GM19395 (cell line): ENCODE data around the gene MAP3K5.
A peak's percentile ranks its signal among the peaks of the same experiment; 100 is the strongest.
"Not testable (repeated sequence)": the region's sequence is repeated elsewhere in the genome, so short reads cannot be mapped to it uniquely, and the experiment has no call there.

Experiments used
- ATAC-seq: cut with Tn5 transposase; IDR thresholded peaks from one replicate; pipeline ENCODE4 v1.9.1; 2021; ENCODE audit warnings: mild to moderate bottlenecking, moderate library complexity; ENCODE audit not compliant: unreplicated experiment

Gene MAP3K5

GRCh38 chr6:136590846-136591245 is 201.4 kb downstream of the MAP3K5 start:
- not testable (repeated sequence) for ATAC-seq

GRCh38 chr6:136587527-136587926 is 204.8 kb downstream of the MAP3K5 start:
- no peak for ATAC-seq

DNA sequence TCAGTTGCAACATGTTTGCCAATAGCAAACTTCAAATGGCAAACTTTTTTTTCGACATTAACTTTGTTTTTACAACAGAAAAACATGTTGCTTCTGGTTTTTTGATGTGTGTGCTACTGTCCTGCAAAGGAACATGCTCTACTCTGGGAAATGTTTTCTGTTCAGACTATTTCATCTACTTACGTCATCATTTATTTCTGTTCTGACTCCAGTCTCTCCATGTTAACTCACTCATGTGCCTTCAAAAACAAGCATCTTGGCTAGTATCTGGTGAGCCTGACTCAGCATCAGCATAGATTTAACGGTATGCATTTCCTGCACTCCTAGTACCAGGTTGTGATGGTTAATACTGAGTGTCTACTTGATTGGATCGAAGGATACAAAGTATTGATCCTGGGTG is 206.0 kb downstream of the MAP3K5 start:
- no peak for ATAC-seq

GRCh38 chr6:136585523-136585922 is 206.8 kb downstream of the MAP3K5 start:
- not testable (repeated sequence) for ATAC-seq

- not testable (repeated sequence) for ATAC-seq
Measured at GRCh38 chr6:136584290-136584689, 208.0 kb downstream of the MAP3K5 start.

- peak; percentile 58 for ATAC-seq
Measured at GRCh38 chr6:136582711-136583471, 209.4 kb downstream of the MAP3K5 start.

- ATAC-seq, result no peak
Measured at GRCh38 chr6:136579800-136580199, 212.5 kb downstream of the MAP3K5 start.

- no peak for ATAC-seq
Measured at GRCh38 chr6:136576821-136577220, 215.5 kb downstream of the MAP3K5 start.

DNA sequence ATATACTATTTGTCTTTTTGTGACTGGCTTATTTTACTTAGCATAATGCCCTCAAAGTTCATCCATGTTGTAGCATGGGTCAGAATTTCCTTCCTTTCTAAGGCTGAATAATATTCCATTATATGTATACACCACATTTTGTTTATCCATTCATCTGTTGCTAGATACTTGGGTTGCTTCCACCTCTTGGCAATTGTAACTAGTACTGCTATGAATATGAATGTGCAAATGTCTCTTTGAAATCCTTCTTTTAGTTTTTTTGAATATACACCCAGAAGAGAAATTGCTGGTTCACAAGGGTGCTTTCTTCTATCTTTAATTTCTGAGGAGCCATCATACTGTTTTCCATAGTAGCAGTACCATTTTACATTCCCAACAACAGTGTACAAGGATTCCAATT is 220.8 kb downstream of the MAP3K5 start:
- no peak for ATAC-seq

DNA sequence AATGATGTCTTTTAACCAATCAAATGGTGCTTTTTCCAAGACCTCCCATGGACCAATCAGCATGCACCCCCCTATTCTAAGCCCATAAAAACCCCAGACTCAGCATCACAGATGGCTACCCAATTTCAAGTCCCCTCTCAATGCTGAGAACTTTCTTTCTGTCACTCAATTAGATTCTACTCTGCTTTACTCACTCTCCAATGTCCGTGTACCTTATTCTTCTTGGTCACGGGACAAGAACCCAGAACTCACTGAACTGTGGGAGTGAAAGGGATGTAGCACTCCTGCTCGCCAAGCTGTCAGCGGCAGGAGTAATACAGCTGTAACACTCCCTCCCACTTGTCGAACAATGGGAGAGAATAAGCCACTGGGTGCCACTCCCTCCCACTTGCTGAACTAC is 221.2 kb downstream of the MAP3K5 start:
- no peak for ATAC-seq

GRCh38 chr6:136568129-136568528 is 224.1 kb downstream of the MAP3K5 start:
- no peak for ATAC-seq

DNA sequence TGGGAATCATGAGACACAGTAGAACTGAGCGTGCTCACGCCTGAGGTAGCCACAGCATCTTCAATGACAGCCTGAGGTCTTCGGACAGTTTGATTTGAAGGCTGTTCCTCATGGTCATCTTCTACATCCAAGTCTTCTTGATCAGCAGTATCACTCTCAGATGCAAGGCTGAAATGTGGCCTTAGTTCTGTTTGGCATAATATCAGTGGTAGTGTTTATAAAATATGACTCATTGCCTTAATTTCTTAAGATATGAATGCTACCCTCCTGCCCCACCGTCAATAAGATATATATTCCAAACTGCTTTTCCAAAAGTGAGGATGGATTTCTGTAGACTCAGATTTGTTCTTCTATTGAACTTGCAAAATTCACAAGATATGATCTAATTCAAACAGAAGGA is 224.6 kb downstream of the MAP3K5 start:
- no peak for ATAC-seq

- ATAC-seq, result no peak
Measured at GRCh38 chr6:136566851-136567250, 225.4 kb downstream of the MAP3K5 start.

GRCh38 chr6:136566007-136566487 is 226.2 kb downstream of the MAP3K5 start:
- no peak for ATAC-seq

- ATAC-seq, result no peak
Measured at GRCh38 chr6:136564180-136564579, 228.1 kb downstream of the MAP3K5 start.

DNA sequence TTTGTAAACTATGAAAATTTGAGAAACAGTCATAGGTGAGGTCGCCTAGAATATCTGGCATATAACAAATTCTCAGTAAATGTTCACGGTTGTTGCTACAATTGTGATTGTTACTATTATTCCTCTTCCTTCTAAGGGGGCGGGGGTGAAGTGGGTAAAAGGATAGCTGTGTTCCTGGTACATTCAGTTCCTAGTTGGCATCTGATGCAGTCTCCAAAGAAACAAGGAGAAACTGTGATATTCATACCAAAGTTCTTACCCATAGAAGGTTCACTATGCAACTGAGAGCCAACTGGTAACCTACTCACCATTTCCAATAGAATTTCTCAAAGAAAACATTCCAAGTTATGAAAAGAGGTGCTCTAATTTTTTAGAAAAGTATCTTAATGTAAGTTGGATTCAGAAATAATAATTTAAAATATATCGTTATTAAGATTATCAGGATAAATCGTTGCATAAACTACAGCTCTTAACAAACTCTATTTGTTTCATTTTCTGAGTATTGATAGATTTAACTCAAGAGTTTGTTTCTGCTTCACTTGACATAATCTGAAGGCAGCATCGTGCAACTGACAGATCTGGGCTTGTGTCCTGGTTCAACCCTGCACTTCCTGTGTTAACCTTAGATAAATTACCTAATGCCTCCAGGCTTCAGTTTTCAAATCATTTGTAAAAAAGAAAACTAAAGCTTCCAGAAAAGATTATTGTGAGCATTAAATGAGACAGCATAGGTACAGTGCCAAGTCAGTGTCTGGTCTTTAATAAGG is 228.7 kb downstream of the MAP3K5 start:
- no peak for ATAC-seq

DNA sequence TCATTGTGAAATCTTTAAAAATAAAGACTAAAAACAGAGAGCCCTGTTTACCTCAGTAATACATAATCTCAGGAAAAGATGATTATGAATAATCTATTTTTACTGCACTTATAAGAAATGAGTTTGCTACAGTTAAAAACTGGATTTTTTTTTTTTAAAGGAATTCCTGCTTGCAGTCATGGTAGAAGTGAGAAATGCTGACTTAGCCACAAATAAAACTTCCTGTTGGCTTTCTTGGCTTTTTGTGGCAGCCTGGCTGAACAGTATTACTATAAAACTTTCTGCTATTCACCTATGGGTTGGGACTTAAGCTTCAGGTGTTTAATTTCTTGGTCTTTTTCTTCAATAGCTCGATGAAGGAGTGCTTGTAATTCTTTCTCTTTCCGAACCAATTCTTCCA is 230.1 kb downstream of the MAP3K5 start:
- ATAC-seq, result no peak

- no peak for ATAC-seq
Measured at GRCh38 chr6:136553166-136553787, 239.0 kb downstream of the MAP3K5 start.

- ATAC-seq, result no peak
Measured at GRCh38 chr6:136552054-136552453, 240.2 kb downstream of the MAP3K5 start.

GRCh38 chr6:136551103-136551502 is 241.2 kb downstream of the MAP3K5 start:
- ATAC-seq, result no peak

DNA sequence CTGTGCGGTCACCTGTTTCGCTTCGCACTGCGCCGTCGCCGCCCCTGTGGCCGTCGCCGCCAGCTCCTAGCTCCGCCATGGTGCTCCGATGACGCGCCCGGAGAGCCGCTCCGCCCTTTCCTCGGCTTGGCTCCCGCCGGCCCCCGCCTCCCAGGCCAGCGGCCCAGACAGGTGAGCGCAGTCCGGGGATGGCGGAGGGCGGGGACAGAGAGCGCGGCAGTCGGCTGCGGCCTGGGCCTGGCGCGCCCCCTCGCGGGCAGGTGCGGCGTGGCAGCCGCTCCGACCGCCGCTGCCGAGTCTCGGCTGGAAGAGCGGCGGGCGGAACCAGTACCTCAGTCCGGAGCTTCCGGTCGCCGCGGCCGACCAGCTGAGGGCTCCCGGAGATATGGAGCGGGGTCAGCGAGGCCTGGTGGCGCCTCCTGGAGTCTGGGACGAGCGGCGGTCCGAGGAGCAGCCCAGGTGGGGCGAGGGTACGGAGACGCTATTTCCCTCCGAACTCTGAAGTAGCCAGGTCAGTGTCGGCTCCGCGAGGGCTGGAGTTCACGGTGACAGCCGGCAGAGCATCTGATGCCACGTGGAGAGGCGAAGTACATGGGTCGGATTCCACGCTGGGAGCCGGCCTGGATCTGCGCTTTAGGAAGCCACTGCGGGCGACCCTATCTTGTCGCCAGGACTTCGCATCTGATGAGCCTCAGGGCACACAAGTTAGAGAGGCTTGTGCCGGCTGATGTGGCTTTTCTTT is 241.8 kb downstream of the MAP3K5 start, which contains the start of gene MAP7:
Gene MAP7, minus strand, starts transcription at position 93 of the 742 bp plus-strand sequence. Its CDS starts 14 bp downstream, at position 79.
- peak; percentile 80 for ATAC-seq
